Measurements from ENCODE around the gene GARNL3. TPM values are rescaled to one million over a fixed set of nuclear protein-coding genes. Genes with fewer than 3 reads are reported as not detected.
A peak's percentile ranks its signal among the peaks of the same experiment; 100 is the strongest.

GARNL3 gene
- total and polyA plus RNA-seq, 2 of the 13 experiments (the other 11 are each of a cell fraction or from before 2014, with no cell fraction given), result 3.9 to 11.0 TPM

GRCh38 chr9:127390563-127390962 lies 126.0 kb downstream of the GARNL3 start (continued):
- peak; percentile 55; the same call in 1 of the 2 replicates for TF ChIP-seq NFKB2 (CRISPR knock-in tag; IDR thresholded peaks at IDR 0.05; ENCODE audit: borderline replicate concordance)
- TF ChIP-seq GTF3A (CRISPR knock-in tag; conservative IDR thresholded peaks at IDR 0.05), result no peak
- TF ChIP-seq ZNF274 (CRISPR knock-in tag; IDR thresholded peaks at IDR 0.05), result no peak
- TF ChIP-seq ZBTB1 (CRISPR knock-in tag; IDR thresholded peaks at IDR 0.05; ENCODE audit: borderline replicate concordance), result no peak
- TF ChIP-seq HNRNPH1 (optimal IDR thresholded peaks at IDR 0.05; ENCODE audit: low read depth, low read length), result no peak
- TF ChIP-seq ELK4 (CRISPR knock-in tag; IDR thresholded peaks at IDR 0.05; ENCODE audit: borderline replicate concordance), result no peak
- peak; percentile 86 for TF ChIP-seq THAP11 (CRISPR knock-in tag; IDR thresholded peaks at IDR 0.05)
- TF ChIP-seq NPAS2 (CRISPR knock-in tag; IDR thresholded peaks at IDR 0.05; ENCODE audit: borderline replicate concordance), result no peak
- no peak for TF ChIP-seq MYNN (CRISPR knock-in tag; IDR thresholded peaks at IDR 0.05; ENCODE audit: low read depth)
- no peak for TF ChIP-seq ZNF343 (CRISPR knock-in tag; IDR thresholded peaks at IDR 0.05)
- TF ChIP-seq CSRNP2 (CRISPR knock-in tag; conservative IDR thresholded peaks at IDR 0.05; ENCODE audit: low read depth), result no peak
- TF ChIP-seq TFDP1 (CRISPR knock-in tag; IDR thresholded peaks at IDR 0.05; ENCODE audit: borderline replicate concordance), result peak; percentile 47; the same call in 1 of the 2 replicates
- TF ChIP-seq TARDBP (CRISPR knock-in tag; IDR thresholded peaks at IDR 0.05), result peak; percentile 58; the same call in 1 of the 2 replicates
- peak; percentile 76 for TF ChIP-seq PITX1 (CRISPR knock-in tag; IDR thresholded peaks at IDR 0.05)
- TF ChIP-seq ZNF256 (CRISPR knock-in tag; conservative IDR thresholded peaks at IDR 0.05), result no peak
- TF ChIP-seq RBM39 (IDR thresholded peaks at IDR 0.05; ENCODE audit: low read depth, low read length, poor library complexity, severe bottlenecking), result no peak
- TF ChIP-seq CEBPG (CRISPR knock-in tag; IDR thresholded peaks at IDR 0.05), result peak; percentile 42; the same call in 1 of the 2 replicates
